ENCODE results near the gene FAM163B. TPM values are rescaled to one million over a fixed set of nuclear protein-coding genes. Genes with fewer than 3 reads are reported as not detected.

FAM163B gene
- total and polyA plus RNA-seq, 2 experiments from 2014 or later: 0.60 to 1.3 TPM

DNA sequence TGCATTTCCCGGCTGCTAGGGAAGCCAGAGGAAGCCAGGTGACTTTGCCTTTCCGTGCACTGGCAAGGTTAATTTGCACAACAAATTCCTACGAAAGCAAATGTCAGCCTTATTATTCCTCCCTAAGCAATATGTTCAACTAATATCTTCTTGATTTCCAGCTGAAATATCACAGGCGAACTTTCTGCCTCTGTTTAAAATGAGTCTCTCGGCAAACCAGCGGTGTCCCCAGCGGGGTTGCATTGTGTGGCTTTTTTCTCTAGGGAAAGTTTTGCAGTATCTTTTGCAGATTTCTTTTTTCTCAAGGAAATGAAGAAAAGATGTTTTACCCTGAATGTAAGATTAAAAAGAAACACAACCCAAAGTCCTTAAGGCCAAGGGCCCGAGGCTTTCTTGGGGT, 28.9 kb upstream of the FAM163B start (continued):
- TF ChIP-seq, protein P1, sequence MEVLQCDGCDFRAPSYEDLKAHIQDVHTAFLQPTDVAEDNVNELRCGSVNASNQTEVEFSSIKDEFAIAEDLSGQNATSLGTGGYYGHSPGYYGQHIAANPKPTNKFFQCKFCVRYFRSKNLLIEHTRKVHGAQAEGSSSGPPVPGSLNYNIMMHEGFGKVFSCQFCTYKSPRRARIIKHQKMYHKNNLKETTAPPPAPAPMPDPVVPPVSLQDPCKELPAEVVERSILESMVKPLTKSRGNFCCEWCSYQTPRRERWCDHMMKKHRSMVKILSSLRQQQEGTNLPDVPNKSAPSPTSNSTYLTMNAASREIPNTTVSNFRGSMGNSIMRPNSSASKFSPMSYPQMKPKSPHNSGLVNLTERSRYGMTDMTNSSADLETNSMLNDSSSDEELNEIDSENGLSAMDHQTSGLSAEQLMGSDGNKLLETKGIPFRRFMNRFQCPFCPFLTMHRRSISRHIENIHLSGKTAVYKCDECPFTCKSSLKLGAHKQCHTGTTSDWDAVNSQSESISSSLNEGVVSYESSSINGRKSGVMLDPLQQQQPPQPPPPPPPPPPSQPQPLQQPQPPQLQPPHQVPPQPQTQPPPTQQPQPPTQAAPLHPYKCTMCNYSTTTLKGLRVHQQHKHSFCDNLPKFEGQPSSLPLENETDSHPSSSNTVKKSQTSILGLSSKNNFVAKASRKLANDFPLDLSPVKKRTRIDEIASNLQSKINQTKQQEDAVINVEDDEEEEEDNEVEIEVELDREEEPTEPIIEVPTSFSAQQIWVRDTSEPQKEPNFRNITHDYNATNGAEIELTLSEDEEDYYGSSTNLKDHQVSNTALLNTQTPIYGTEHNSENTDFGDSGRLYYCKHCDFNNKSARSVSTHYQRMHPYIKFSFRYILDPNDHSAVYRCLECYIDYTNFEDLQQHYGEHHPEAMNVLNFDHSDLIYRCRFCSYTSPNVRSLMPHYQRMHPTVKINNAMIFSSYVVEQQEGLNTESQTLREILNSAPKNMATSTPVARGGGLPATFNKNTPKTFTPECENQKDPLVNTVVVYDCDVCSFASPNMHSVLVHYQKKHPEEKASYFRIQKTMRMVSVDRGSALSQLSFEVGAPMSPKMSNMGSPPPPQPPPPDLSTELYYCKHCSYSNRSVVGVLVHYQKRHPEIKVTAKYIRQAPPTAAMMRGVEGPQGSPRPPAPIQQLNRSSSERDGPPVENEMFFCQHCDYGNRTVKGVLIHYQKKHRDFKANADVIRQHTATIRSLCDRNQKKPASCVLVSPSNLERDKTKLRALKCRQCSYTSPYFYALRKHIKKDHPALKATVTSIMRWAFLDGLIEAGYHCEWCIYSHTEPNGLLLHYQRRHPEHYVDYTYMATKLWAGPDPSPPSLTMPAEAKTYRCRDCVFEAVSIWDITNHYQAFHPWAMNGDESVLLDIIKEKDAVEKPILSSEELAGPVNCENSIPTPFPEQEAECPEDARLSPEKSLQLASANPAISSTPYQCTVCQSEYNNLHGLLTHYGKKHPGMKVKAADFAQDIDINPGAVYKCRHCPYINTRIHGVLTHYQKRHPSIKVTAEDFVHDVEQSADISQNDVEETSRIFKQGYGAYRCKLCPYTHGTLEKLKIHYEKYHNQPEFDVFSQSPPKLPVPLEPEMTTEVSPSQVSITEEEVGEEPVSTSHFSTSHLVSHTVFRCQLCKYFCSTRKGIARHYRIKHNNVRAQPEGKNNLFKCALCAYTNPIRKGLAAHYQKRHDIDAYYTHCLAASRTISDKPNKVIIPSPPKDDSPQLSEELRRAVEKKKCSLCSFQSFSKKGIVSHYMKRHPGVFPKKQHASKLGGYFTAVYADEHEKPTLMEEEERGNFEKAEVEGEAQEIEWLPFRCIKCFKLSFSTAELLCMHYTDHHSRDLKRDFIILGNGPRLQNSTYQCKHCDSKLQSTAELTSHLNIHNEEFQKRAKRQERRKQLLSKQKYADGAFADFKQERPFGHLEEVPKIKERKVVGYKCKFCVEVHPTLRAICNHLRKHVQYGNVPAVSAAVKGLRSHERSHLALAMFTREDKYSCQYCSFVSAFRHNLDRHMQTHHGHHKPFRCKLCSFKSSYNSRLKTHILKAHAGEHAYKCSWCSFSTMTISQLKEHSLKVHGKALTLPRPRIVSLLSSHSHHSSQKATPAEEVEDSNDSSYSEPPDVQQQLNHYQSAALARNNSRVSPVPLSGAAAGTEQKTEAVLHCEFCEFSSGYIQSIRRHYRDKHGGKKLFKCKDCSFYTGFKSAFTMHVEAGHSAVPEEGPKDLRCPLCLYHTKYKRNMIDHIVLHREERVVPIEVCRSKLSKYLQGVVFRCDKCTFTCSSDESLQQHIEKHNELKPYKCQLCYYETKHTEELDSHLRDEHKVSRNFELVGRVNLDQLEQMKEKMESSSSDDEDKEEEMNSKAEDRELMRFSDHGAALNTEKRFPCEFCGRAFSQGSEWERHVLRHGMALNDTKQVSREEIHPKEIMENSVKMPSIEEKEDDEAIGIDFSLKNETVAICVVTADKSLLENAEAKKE (CRISPR knock-in tag; IDR thresholded peaks at IDR 0.05): no peak
- TF ChIP-seq EZH2phosphoT487 (IDR thresholded peaks at IDR 0.05; ENCODE audit: unreplicated experiment): no peak
- no peak for TF ChIP-seq ZNF114 (CRISPR knock-in tag; IDR thresholded peaks at IDR 0.05)
- no peak for TF ChIP-seq CREB1 (CRISPR knock-in tag; IDR thresholded peaks at IDR 0.05; ENCODE audit: low read depth)

DNA sequence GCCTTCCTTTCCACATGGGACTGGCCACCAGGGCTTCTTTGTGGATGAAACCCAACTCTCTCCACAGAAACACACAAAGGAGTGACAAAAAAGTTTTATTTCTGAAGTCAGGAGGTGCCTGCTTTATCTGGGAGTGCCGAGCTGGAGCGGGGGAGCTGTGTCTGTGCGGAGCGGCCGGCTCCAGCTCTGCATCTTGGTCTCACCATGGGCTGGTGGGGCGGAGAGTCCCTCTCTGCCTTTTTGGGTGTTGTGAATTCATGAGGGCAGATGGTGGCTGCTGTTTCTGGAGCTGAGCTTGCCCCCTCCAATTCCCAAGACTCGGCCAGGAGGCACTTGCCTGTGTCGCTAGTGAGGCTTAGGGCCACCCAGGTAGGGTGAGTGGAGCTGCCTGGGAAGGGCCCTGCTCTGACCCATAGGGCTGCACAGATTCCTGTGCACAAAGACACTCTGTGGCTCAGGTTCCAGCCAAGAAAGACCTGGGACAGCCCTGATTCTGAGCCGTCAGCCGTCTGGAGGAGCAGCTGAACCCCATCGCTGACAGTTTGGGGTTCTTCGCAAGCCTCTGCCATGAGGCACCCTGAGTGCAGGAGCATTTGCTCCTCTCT, 28.4 kb upstream of the FAM163B start:
- Histone ChIP-seq H3F3A (replicated peaks; ENCODE audit: low read depth) (no peaks in the 10 kb centered on the region), H3K36me3 (ENCODE audit: insufficient read depth) (no peaks in the 10 kb centered on the region), H3K27me3 (ENCODE audit: insufficient read depth) (no peaks in the 10 kb centered on the region), H3K4me1 (ENCODE audit: insufficient read depth) (peaks cover 19% of the 10 kb centered on the region), H4K20me1 (replicated peaks; ENCODE audit: insufficient read depth) (no peaks in the 10 kb centered on the region), H3K4me2 (peak overlapping the region; percentile 42; the same call in 1 of the 2 replicates), H3K9me2 (ENCODE audit: insufficient read depth) (no peaks in the 10 kb centered on the region), H3K79me2 (replicated peaks; ENCODE audit: insufficient read depth) (no peaks in the 10 kb centered on the region), H3K4me3 (no peak overlapping the region), H3K27ac (ENCODE audit: low read depth) (no peak overlapping the region), H2AFZ (peak overlapping the region; percentile 86)
- Mint-ChIP-seq H3K36me3 (ENCODE audit: low read depth) (no peaks in the 10 kb centered on the region; the same call in 2 of the 3 replicates), H3K4me3 (no peak overlapping the region), H3K4me1 (peaks cover 45% of the 10 kb centered on the region), H3K27ac (no peak overlapping the region), H3K9me3 (no peaks in the 10 kb centered on the region), H3K27me3 (ENCODE audit: insufficient read depth, low read depth, poor library complexity) (peaks cover 20% of the 10 kb centered on the region)
- DNase-seq (ENCODE audit: low spot score) (no peak), ATAC-seq (peak; percentile 61)
- TF ChIP-seq POLR2AphosphoS5 (IDR thresholded peaks at IDR 0.05; ENCODE audit: low read depth): no peak
- TF ChIP-seq JUNB (IDR thresholded peaks at IDR 0.05; ENCODE audit: unreplicated experiment): no peak
- no peak for TF ChIP-seq ZNF114 (CRISPR knock-in tag; IDR thresholded peaks at IDR 0.05)
- TF ChIP-seq EZH2phosphoT487 (IDR thresholded peaks at IDR 0.05; ENCODE audit: unreplicated experiment): no peak
- TF ChIP-seq STAT1 (IDR thresholded peaks at IDR 0.05; ENCODE audit: unreplicated experiment): no peak
- no peak for TF ChIP-seq ZNF331 (CRISPR knock-in tag; IDR thresholded peaks at IDR 0.05; ENCODE audit: low read depth)
- TF ChIP-seq ETS1 (IDR thresholded peaks at IDR 0.05): no peak
- no peak for TF ChIP-seq NANOG (IDR thresholded peaks at IDR 0.05; ENCODE audit: borderline replicate concordance)
- TF ChIP-seq CREB1 (CRISPR knock-in tag; IDR thresholded peaks at IDR 0.05; ENCODE audit: low read depth): no peak
- TF ChIP-seq, protein P2, sequence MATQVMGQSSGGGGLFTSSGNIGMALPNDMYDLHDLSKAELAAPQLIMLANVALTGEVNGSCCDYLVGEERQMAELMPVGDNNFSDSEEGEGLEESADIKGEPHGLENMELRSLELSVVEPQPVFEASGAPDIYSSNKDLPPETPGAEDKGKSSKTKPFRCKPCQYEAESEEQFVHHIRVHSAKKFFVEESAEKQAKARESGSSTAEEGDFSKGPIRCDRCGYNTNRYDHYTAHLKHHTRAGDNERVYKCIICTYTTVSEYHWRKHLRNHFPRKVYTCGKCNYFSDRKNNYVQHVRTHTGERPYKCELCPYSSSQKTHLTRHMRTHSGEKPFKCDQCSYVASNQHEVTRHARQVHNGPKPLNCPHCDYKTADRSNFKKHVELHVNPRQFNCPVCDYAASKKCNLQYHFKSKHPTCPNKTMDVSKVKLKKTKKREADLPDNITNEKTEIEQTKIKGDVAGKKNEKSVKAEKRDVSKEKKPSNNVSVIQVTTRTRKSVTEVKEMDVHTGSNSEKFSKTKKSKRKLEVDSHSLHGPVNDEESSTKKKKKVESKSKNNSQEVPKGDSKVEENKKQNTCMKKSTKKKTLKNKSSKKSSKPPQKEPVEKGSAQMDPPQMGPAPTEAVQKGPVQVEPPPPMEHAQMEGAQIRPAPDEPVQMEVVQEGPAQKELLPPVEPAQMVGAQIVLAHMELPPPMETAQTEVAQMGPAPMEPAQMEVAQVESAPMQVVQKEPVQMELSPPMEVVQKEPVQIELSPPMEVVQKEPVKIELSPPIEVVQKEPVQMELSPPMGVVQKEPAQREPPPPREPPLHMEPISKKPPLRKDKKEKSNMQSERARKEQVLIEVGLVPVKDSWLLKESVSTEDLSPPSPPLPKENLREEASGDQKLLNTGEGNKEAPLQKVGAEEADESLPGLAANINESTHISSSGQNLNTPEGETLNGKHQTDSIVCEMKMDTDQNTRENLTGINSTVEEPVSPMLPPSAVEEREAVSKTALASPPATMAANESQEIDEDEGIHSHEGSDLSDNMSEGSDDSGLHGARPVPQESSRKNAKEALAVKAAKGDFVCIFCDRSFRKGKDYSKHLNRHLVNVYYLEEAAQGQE (IDR thresholded peaks at IDR 0.05; ENCODE audit: unreplicated experiment): no peak
- no peak for TF ChIP-seq EZH2 (IDR thresholded peaks at IDR 0.05; ENCODE audit: low read depth, unreplicated experiment)
